Measurements from ENCODE around the gene COL27A1.

Gene COL27A1

DNA sequence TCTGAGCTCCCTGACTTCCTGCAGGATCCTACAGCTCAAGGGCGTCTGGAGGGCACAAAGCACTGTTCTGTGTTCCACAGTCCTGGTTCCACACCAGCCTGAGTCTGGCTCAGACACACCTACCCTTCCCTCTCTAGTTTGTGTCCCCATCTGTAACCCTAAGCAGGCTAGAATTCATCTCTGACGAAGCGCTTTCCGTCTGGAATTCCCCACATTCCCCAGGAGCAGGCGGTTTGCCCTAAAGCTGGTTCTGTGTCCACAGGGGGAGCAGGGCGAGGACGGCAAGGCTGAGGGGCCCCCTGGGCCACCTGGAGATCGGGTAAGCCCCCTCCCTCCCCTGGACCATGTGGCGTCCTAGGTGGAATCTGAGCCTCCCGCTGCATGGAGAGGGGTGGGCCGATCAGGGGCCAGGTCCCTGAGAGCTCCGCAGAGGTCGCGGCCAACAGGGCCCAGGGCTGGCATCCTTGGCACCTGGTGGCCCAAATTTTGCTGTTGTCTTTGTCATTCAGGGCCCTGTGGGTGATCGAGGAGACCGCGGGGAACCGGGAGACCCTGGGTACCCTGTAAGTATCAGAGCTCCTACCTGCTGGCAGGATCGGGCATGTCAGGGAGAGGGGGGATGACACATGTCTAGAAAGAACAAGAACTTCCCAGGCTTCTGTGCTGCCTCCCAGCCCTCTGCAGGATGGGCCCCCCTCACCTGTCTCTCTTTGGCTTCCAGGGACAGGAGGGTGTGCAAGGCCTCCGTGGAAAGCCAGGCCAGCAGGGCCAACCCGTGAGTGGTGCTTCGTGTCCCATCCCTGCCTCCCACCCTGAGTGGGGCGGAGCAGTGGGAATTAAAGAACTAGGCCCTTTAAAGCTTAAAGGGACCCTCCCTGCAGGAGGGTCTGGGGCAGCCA lies 133.1 kb downstream of the COL27A1 start:
- peaks cover 4% of the 10 kb centered on the region for H3K27me3 Mint-ChIP-seq
- H3K9me3 Mint-ChIP-seq: no peaks in the 10 kb centered on the region
- H3K4me3 Mint-ChIP-seq: no peak overlapping the region
- H3K27ac Mint-ChIP-seq: no peak overlapping the region
- DNase-seq (no peak), ATAC-seq (no peak)
- H3K36me3 Mint-ChIP-seq (ENCODE audit: low read depth): no peaks in the 10 kb centered on the region
- no peaks in the 10 kb centered on the region for H3K4me1 Mint-ChIP-seq

DNA sequence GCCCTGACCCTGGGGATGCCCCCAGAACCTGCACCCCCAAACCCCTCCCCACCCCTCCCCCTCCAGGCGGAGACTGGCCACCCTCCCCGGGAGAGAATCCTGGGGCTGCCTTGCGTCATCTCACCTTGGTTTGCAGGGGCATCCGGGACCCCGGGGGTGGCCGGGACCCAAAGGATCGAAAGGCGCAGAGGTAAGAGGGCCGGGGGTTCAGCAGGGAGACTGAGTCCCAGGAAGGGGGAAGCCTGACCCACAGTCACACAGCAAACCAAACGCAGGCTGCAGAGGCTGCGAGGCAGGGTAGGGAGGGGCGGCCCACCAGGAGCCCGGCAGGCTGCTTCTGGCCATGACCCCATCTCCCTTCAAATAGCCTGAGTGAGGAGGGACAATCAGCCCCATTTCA lies 133.8 kb downstream of the COL27A1 start:
- no peak overlapping the region for H3K27ac Mint-ChIP-seq
- H3K4me3 Mint-ChIP-seq: no peak overlapping the region
- H3K4me1 Mint-ChIP-seq: no peaks in the 10 kb centered on the region
- H3K9me3 Mint-ChIP-seq: no peaks in the 10 kb centered on the region
- ATAC-seq: no peak
- H3K27me3 Mint-ChIP-seq: peaks cover 4% of the 10 kb centered on the region
- no peak for DNase-seq
- no peaks in the 10 kb centered on the region for H3K36me3 Mint-ChIP-seq (ENCODE audit: low read depth)

DNA sequence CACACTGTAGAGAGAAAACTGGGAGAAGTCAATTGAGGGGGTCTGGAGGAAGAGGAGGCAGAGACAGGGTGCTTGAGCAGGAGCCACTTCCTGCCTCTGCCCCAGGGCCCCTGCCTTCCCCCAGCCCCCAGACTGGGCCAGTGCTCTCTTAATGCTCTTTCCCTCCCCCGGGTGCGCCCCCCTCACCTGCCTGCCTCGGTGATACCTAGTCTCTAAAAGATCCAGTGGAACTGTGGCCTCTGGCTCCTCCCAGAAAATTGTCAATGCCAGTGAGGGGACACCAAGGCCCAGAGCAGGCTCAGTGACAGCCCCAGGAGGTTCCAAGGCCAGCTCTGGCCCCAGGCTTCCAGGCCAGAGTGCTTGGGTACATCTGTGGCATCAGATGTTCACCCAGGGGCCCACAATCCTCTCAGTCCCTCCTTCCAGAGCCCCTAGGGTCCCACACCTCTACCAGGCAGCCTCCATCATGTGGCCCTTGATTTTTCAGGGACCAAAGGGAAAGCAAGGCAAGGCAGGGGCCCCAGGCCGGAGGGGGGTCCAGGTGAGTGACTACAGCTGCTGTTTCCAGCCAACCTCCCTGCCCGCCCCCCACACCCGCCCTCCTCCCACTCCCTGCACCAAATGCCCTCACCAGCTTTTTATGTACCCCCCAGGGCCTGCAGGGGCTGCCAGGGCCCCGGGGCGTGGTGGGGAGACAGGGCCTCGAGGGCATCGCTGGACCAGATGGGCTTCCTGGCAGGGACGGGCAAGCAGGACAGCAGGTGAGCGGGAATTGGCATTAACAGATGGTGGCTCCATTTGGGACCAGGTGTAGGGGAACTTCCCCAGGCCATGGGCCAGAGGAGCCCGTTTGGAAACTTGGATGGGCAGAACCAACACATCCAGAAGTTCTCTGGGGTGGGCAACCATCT lies 134.5 kb downstream of the COL27A1 start:
- ATAC-seq (no peak), DNase-seq (no peak)
- Mint-ChIP-seq H3K36me3 (ENCODE audit: low read depth) (no peaks in the 10 kb centered on the region), H3K4me3 (no peak overlapping the region), H3K9me3 (peaks cover 6% of the 10 kb centered on the region), H3K27me3 (peaks cover 4% of the 10 kb centered on the region), H3K27ac (no peak overlapping the region), H3K4me1 (no peaks in the 10 kb centered on the region)

DNA sequence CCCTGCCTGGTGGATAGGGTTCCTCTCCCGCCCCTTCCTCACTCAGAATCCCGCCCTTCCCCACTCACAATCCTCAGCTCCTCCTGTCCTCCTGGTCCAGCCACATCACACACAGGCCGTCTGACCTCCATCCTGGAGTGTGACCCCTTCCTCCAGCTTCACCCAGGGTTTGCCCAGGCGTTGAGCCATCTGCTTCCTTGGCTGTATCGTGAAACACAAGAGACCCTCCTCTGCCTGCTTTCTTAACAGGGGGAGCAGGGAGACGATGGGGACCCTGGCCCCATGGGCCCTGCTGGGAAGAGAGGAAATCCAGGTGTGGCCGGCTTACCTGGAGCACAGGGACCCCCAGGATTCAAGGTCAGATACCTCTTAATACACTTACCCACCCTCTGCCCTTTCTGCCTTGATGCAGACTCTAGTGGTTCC lies 135.2 kb downstream of the COL27A1 start:
- DNase-seq: no peak
- no peak overlapping the region for H3K4me3 Mint-ChIP-seq
- peaks cover 13% of the 10 kb centered on the region for H3K9me3 Mint-ChIP-seq
- ATAC-seq: peak; percentile 20
- no peak overlapping the region for H3K27ac Mint-ChIP-seq
- peaks cover 5% of the 10 kb centered on the region for H3K36me3 Mint-ChIP-seq (ENCODE audit: low read depth)
- peaks cover 4% of the 10 kb centered on the region for H3K27me3 Mint-ChIP-seq
- no peaks in the 10 kb centered on the region for H3K4me1 Mint-ChIP-seq

DNA sequence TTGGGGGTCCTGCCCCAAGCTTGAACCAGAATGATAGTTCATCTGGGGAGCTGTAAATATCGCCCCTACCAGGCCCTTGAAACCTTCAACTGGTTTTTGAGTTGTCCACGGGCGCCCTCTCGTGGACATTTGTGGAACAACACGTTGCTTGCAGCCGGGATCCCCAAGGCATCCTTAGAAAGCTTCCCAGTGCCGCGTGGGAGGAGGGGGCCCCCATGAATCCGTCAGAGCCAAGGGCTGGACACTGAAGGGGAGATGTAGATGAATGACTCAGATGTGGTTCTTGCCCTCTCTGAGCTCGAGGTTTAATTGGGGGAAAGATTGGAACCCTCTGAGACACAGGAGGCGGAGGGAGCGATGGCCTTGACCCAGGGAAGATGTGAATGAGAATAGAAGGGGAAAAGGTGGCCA lies 135.7 kb downstream of the COL27A1 start:
- peaks cover 4% of the 10 kb centered on the region for H3K27me3 Mint-ChIP-seq
- peak overlapping the region; percentile 28 for H3K27ac Mint-ChIP-seq
- peaks cover 5% of the 10 kb centered on the region for H3K36me3 Mint-ChIP-seq (ENCODE audit: low read depth)
- H3K9me3 Mint-ChIP-seq: peaks cover 17% of the 10 kb centered on the region
- no peaks in the 10 kb centered on the region for H3K4me1 Mint-ChIP-seq
- H3K4me3 Mint-ChIP-seq: no peak overlapping the region
- peak; percentile 37 for ATAC-seq
- DNase-seq: peak; percentile 76

DNA sequence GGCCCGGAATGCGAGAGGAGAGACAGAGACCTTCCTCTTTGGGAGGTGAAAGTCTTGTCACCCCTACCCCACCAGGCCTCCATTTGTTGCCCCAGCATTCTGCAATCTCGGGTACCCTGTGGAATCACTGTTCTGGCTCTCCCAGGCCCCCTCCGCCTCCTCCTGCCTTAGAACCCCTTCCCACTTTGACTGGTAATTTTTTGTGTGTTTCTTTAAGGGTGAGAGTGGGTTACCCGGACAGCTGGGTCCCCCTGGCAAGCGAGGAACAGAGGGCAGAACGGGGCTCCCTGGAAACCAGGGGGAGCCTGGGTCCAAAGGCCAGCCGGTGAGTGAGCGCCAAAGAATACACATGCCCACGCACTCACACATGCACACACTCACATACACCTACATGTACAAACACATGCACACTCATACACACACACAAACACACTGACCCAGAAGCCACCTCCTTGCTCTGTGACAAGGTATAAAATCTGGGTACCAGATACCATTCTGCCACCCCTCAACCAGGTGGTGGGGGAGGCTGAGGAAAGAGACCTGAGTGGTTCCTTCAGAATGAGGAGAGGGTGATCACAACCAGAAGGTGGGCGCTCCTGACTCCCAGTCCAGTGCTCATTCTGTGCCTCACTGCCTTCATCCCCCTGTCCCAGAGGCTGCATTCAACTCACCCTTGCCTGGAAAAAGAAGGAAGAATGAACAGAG lies 136.7 kb downstream of the COL27A1 start:
- H3K9me3 Mint-ChIP-seq: peaks cover 18% of the 10 kb centered on the region
- ATAC-seq (no peak), DNase-seq (no peak)
- H3K4me3 Mint-ChIP-seq: no peak overlapping the region
- H3K27ac Mint-ChIP-seq: no peak overlapping the region
- H3K4me1 Mint-ChIP-seq: no peaks in the 10 kb centered on the region
- H3K36me3 Mint-ChIP-seq (ENCODE audit: low read depth): peaks cover 5% of the 10 kb centered on the region
- peaks cover 4% of the 10 kb centered on the region for H3K27me3 Mint-ChIP-seq

DNA sequence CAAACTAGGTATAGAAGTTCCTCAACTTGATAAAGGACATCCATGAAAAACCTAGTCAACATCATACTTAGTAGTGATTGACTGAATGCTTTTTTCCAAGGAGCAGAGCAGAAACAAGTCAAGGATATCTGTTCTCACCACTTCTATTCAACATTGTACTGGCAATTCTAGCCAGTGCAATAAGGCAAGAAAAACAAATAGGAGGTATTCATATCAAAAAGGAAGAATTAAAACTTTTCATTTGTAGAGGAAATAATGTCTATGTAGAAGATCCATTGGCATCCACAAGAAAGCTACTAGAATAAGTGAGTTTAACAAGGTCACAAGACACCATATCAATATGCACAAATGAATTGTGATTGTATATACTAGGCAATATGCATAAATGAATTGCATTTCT lies 139.3 kb downstream of the COL27A1 start:
- peaks cover 5% of the 10 kb centered on the region for H3K36me3 Mint-ChIP-seq (ENCODE audit: low read depth)

DNA sequence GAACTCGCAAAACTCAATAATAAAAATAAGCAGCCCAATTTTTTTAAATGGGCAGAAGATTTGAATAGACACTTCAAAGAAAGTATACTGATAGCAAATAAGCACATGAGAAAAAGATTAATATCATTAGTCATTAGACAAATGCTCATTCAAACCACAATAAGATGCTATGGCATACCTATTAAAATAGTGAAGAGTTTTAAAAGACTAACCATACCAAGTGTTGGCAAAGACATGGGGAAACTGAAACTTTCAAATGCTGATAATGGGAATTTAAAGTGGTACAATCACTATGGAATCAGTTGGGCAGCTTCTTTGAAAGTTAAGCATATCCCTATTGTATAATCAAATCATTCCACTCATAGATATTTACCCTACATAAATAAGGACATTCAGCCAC lies 141.0 kb downstream of the COL27A1 start:
- Mint-ChIP-seq H3K36me3 (ENCODE audit: low read depth) (peaks cover 5% of the 10 kb centered on the region), H3K4me1 (no peaks in the 10 kb centered on the region), H3K4me3 (no peak overlapping the region), H3K27ac (no peak overlapping the region), H3K27me3 (peaks cover 1% of the 10 kb centered on the region), H3K9me3 (peaks cover 18% of the 10 kb centered on the region)
- no peak for DNase-seq
- ATAC-seq: no peak

More for the DNA sequence above, 139.3 kb downstream of the COL27A1 start:
- Mint-ChIP-seq H3K9me3 (peaks cover 18% of the 10 kb centered on the region), H3K27me3 (peaks cover 5% of the 10 kb centered on the region), H3K4me3 (no peak overlapping the region), H3K4me1 (no peaks in the 10 kb centered on the region), H3K27ac (no peak overlapping the region)
- ATAC-seq: no peak
- DNase-seq: no peak

DNA sequence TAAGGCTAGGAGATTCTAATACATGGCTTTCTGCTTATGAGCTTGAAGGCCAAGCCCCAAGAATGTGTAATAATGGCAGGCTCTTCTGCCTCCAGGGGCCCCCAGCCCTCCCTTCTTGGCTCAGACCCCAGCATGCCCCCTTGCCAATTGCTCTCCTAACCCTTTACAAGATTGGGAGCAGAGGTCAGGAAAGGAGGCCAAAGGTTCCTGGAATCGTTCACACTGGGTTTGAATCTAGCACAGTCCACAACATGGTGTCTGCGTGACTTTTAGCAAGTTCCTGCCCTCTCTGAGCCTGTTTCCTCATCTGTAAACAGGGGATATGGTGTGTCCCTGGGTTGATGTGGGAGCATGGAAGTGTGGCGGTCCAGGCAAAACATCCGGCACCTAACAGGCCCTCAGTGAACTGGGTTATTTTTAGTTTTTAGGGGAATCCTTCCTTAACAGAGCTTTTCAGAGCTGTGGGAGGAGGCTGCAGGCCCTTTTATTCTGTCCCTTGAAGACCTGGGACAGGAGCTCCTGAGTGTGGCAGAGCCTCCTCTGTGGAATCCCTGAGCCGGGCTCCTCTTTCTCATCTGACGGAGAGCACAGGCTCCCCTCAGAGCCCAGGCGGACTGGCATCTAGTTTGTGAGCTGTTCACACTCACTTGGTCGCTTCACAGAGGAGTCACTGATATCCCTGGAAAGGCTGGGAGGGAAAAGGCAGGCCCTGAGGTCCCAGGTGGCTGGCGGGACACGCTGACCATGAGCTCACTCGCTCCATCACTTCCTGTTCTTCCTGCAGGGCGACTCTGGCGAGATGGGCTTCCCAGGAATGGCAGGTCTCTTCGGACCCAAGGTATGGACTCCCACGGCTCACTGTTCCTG lies 144.2 kb downstream of the COL27A1 start:
- no peak for DNase-seq
- H3K9me3 Mint-ChIP-seq: peaks cover 15% of the 10 kb centered on the region
- H3K4me1 Mint-ChIP-seq: no peaks in the 10 kb centered on the region
- peaks cover 5% of the 10 kb centered on the region for H3K36me3 Mint-ChIP-seq (ENCODE audit: low read depth)
- peaks cover 1% of the 10 kb centered on the region for H3K27me3 Mint-ChIP-seq
- no peak overlapping the region for H3K4me3 Mint-ChIP-seq
- no peak for ATAC-seq
- H3K27ac Mint-ChIP-seq: no peak overlapping the region

DNA sequence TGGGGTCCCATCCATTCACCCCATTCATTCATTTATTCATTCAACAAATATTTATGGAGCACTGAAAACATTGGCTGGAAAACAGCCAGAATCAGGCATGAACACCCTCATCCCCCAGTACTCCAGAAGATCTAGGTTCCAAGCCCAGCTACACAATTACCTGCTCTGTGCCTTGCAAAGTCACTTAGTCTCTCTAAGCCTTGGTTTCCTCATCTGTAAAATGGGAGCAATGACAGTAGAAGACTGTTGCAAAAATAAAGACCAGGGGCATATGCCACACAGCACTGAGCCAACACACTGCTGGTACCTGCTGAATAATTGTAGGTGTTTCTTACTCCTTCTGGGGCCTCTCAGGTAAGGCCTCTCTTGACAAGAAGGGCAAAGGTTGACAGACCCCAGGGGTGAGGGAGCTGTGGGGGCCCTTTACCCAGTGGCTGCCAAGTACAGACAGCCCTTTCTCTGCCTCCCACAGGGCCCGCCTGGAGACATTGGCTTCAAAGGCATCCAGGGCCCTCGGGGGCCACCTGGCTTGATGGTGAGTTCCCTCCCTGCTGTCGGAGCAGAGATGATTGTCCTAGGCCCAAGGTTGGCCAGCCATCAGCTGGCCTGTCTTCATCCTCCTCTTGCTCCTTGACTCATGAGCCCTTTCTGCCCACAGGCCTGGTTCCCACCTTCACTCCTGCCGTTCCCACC lies 145.0 kb downstream of the COL27A1 start:
- Mint-ChIP-seq H3K27me3 (peaks cover 1% of the 10 kb centered on the region), H3K4me3 (no peak overlapping the region), H3K36me3 (ENCODE audit: low read depth) (peaks cover 1% of the 10 kb centered on the region), H3K4me1 (no peaks in the 10 kb centered on the region), H3K27ac (no peak overlapping the region), H3K9me3 (peaks cover 7% of the 10 kb centered on the region)
- DNase-seq (no peak), ATAC-seq (no peak)

DNA sequence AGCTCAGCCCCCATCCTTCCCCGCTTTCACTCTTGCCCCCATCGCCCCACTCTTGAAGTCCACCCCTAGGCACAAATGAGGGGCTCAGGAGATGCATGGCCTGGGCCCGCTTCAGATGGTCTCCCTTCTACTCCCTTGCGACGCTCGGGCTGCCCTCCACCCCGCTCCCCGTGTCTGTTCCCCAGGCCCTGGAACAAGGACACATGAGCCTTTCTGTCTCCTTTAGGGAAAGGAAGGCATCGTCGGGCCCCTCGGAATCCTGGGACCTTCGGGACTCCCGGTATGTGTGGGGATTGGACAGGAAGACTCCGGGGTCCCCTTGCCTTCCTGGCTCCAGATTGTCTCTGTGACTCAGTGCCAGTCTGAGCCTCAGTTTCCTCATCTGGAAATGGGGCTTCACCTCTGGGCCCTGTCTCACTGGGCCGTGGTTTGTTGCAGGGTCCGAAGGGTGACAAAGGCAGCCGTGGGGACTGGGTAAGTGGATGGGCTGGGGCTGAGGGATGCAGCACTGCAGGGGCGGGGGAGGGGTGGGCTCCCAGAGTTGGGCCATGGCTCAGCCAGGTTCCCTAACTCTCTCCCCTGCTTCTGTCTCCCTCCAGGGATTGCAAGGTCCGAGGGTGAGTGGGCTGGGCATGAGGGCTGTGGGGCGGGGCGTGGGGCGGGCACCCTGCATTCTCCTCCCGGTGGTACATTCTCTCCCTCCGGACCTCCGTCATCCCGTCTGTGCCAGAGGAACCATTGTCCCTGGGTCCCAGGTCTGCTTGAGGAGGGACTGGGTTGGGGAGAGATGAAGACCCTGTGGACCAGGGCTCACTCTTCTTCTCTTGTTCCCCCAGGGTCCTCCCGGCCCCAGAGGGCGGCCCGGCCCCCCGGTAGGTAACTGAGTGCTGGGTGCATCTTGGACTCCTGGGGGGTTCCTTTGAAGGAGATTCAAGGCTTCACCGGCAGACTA lies 145.8 kb downstream of the COL27A1 start:
- no peak for ATAC-seq
- Mint-ChIP-seq H3K36me3 (ENCODE audit: low read depth) (no peaks in the 10 kb centered on the region), H3K27me3 (peaks cover 1% of the 10 kb centered on the region), H3K9me3 (peaks cover under 1% of the 10 kb centered on the region), H3K27ac (no peak overlapping the region), H3K4me1 (peaks cover 2% of the 10 kb centered on the region), H3K4me3 (no peak overlapping the region)
- no peak for DNase-seq

DNA sequence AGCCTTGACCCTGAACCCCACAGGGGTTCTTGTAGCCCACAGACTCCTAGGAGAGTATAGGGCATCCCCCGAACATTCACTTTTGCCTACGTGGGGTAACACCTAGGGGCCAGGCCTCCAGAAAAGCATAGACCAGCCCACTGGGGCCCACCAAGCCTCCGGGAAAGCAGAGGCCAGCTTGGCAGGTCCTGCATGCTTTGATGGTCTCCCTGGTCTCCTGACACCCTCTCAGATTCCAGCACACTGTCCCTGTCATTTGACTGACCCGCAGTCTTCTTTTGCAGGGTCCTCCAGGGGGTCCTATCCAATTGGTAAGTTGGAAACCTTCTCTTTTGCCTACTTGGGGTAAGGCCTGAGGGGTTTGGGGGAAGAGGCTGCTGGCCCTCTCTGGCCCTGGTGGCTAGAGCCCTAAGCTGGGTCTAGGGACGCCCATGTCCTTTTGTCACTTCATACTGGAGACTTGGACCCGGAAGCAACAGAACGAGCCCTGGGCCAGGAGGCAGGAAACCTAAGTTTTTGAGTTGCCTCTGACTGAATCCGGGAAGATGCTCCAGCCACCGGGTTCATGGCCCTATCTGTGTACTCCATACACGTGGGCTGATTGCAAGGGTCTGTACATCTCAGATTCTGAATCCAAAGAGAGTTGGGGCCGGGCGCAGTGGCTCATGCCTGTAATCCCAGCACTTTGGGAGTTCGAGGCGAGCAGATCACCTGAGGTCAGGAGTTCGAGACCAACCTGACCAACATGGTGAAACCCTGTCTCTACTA lies 146.6 kb downstream of the COL27A1 start:
- ATAC-seq: no peak
- H3K4me3 Mint-ChIP-seq: no peak overlapping the region
- no peaks in the 10 kb centered on the region for H3K9me3 Mint-ChIP-seq
- peaks cover 1% of the 10 kb centered on the region for H3K27me3 Mint-ChIP-seq
- no peaks in the 10 kb centered on the region for H3K36me3 Mint-ChIP-seq (ENCODE audit: low read depth)
- peaks cover 2% of the 10 kb centered on the region for H3K4me1 Mint-ChIP-seq
- no peak for DNase-seq
- no peak overlapping the region for H3K27ac Mint-ChIP-seq
